GM12878 (cell line): ENCODE data around the gene KCNJ10. TPM values are rescaled to one million over a fixed set of nuclear protein-coding genes. Genes with fewer than 3 reads are reported as not detected.

Source experiments
- ATAC-seq: fragments of 200-7000 bp; cut with Tn5 transposase; 3 replicates; pipeline ENCODE4 v1.9.1; 2020; ENCODE audit warnings: mild to moderate bottlenecking, moderate library complexity
- Bru-seq: library from RNA; stranded (reverse); fragments of 400-500 nt; gene quantifications from one replicate; lab custom pipeline; 2021; lab: Mats Ljungman, UMichigan
- BruChase-seq, 2 experiments: library from RNA; stranded (reverse); fragments of 400-500 nt; gene quantifications; one replicate each; lab custom pipeline; 2021; lab: Mats Ljungman, UMichigan
- BruUV-seq: library from RNA; stranded (reverse); fragments of 400-500 nt; replicated peaks from 2 replicates; lab custom pipeline; 2021; lab: Mats Ljungman, UMichigan
- CTCF ChIA-PET: fragments of 300-600 bp; sonication (Branson Sonifier 250); formaldehyde crosslinking; extraction: SDS; loops from one replicate; lab custom pipeline; 2021; ENCODE audit warnings: inconsistent platforms; lab: Yijun Ruan, JAX
- POLR2A ChIA-PET: fragments of 350-600 bp; formaldehyde crosslinking; extraction: SDS; loops from one replicate; lab custom pipeline; 2021; ENCODE audit warnings: inconsistent platforms; lab: Charles Lee
- RAD21 ChIA-PET: fragments of 300-600 bp; sonication (Branson Sonifier 250); formaldehyde crosslinking; loops from one replicate; lab custom pipeline; 2023; ENCODE audit warnings: antibody characterized with exemption; ENCODE audit not compliant: unreplicated experiment; lab: Charles Lee
- SMC1A ChIA-PET: fragments of 300-600 bp; sonication (Branson Sonifier 250); formaldehyde crosslinking; loops from one replicate; lab custom pipeline; 2023; ENCODE audit not compliant: unreplicated experiment, uncharacterized antibody; lab: Charles Lee
- DNase-seq: peaks from one replicate; pipeline ENCODE4 v3.0.0-alpha.2; 2011; ENCODE audit warnings: low read depth, low spot score
- FAIRE-seq: peaks from 3 replicates; lab custom pipeline; 2011; peaks lifted over from hg19 to GRCh38; lab: Jason Lieb, UNC
- H2AFZ ChIP-seq: 2 replicates; pipeline ENCODE4 v1.6.0; 2011; ENCODE audit warnings: low read depth, low read length, control low read depth; ENCODE audit not compliant: control insufficient read depth
- H3K27ac ChIP-seq: 2 replicates; pipeline ENCODE4 v1.5.1; 2011; ENCODE audit warnings: control low read depth; ENCODE audit not compliant: control insufficient read depth, insufficient read depth
- H3K27me3 ChIP-seq, 2 experiments: replicated peaks in 1 of 2; 2 replicates each; pipeline versions ENCODE4 v1.6.0 to v1.6.1; 2011; ENCODE audit warnings: low read length in 1 of 2; ENCODE audit not compliant: control insufficient read depth in 2 of 2, insufficient read depth in 2 of 2
- H3K36me3 ChIP-seq, 2 experiments: 2 replicates each; pipeline ENCODE4 v1.5.1; 2011; ENCODE audit warnings: low read length in 1 of 2; ENCODE audit not compliant: control insufficient read depth in 2 of 2, insufficient read depth in 2 of 2
- H3K4me1 ChIP-seq: 2 replicates; pipeline ENCODE4 v1.6.1; 2011; ENCODE audit warnings: mild to moderate bottlenecking, low read length, moderate library complexity, mixed read lengths; ENCODE audit not compliant: control insufficient read depth, insufficient read depth
- H3K4me2 ChIP-seq: 2 replicates; pipeline ENCODE4 v1.6.0; 2011; ENCODE audit warnings: control low read depth; ENCODE audit not compliant: control insufficient read depth, insufficient read depth
- H3K4me3 ChIP-seq: fragments of 200-600 bp; sonication (generic); 2 replicates; pipeline ENCODE4 v1.5.1; 2016
- H3K79me2 ChIP-seq: 2 replicates; pipeline ENCODE4 v1.6.0; 2011; ENCODE audit warnings: low read length; ENCODE audit not compliant: control insufficient read depth, insufficient read depth
- H3K9ac ChIP-seq: 2 replicates; pipeline ENCODE4 v1.8.0; 2011; ENCODE audit warnings: low read length, control low read depth, mixed read lengths; ENCODE audit not compliant: control insufficient read depth, insufficient read depth
- H3K9me3 ChIP-seq: replicated peaks from 3 replicates; pipeline ENCODE4 v1.5.1; 2011; ENCODE audit warnings: mild to moderate bottlenecking, low read length; ENCODE audit not compliant: control insufficient read depth, insufficient read depth
- H4K20me1 ChIP-seq: 2 replicates; pipeline ENCODE4 v1.6.0; 2011; ENCODE audit not compliant: control insufficient read depth, insufficient read depth
- BHLHE40 ChIP-seq, 2 experiments: fragments of 450-650 bp in 1 of 2; IDR thresholded peaks; 2 replicates each; pipeline ENCODE4 v1.6.1; 2011 to 2017; ENCODE audit warnings: low read depth in 2 of 2, borderline replicate concordance in 1 of 2, improper control_type of control experiment in 1 of 2, low read length in 1 of 2, mild to moderate bottlenecking in 1 of 2
- E4F1 ChIP-seq: fragments of 450-650 bp; IDR thresholded peaks from 2 replicates; pipeline ENCODE4 v1.6.1; 2018; ENCODE audit warnings: borderline replicate concordance, mild to moderate bottlenecking; ENCODE audit not compliant: partially characterized antibody
- ETV6 ChIP-seq, 2 experiments: fragments of 450-650 bp in 1 of 2; IDR thresholded peaks in 1 of 2; conservative IDR thresholded peaks in 1 of 2; 2 replicates each; pipeline ENCODE4 v1.6.1; 2014; ENCODE audit warnings: antibody characterized with exemption in 1 of 2, borderline replicate concordance in 1 of 2, low read depth in 1 of 2, mild to moderate bottlenecking in 1 of 2, moderate library complexity in 1 of 2
- KLF5 ChIP-seq: fragments of 450-650 bp; IDR thresholded peaks from 2 replicates; pipeline ENCODE4 v1.6.1; 2014; ENCODE audit warnings: mild to moderate bottlenecking; ENCODE audit not compliant: partially characterized antibody
- MEF2B ChIP-seq: fragments of 450-650 bp; IDR thresholded peaks from 2 replicates; pipeline ENCODE4 v1.6.1; 2018; ENCODE audit warnings: mild to moderate bottlenecking, moderate library complexity; ENCODE audit not compliant: partially characterized antibody, poor library complexity, severe bottlenecking
- POLR2AphosphoS2 ChIP-seq: IDR thresholded peaks from 2 replicates; pipeline ENCODE4 v1.6.1; 2011; ENCODE audit warnings: low read depth, mild to moderate bottlenecking, low read length, improper control_type of control experiment, moderate library complexity
- SPI1 ChIP-seq: IDR thresholded peaks from 2 replicates; pipeline ENCODE4 v1.6.1; 2011; ENCODE audit warnings: low read depth, mild to moderate bottlenecking, low read length, moderate library complexity, borderline replicate concordance; ENCODE audit not compliant: insufficient read depth
- SRF ChIP-seq, 2 experiments: IDR thresholded peaks; 2 replicates each; pipeline ENCODE4 v1.6.1; 2011; ENCODE audit warnings: low read depth in 2 of 2, low read length in 2 of 2, mild to moderate bottlenecking in 1 of 2, moderate library complexity in 1 of 2
- ZNF207 ChIP-seq: fragments of 450-650 bp; IDR thresholded peaks from 2 replicates; pipeline ENCODE4 v1.6.1; 2014; ENCODE audit warnings: antibody characterized with exemption, mild to moderate bottlenecking, borderline replicate concordance
- ZNF24 ChIP-seq: fragments of 450-650 bp; IDR thresholded peaks from 2 replicates; pipeline ENCODE4 v1.6.1; 2017; ENCODE audit warnings: antibody characterized with exemption, mild to moderate bottlenecking
- WGBS: methylation state at CpG from one replicate; pipeline ENCODE4 v1.1.6; 2016; ENCODE audit warnings: low lambda C conversion rate; ENCODE audit not compliant: insufficient replicate concordance, insufficient coverage; ENCODE audit errors: missing lambda C conversion rate; 5-methylcytosine and 5-hydroxymethylcytosine counted together
- in situ Hi-C: fragments of 300-500 bp; cut with MboI; formaldehyde crosslinking; loops from 9 replicates; pipeline ENCODE4 v1.14.3; 2018; ENCODE audit warnings: mixed read lengths
- intact Hi-C: fragments of 100-400 bp; cut with micrococcal nuclease; formaldehyde crosslinking; loops from one replicate; pipeline ENCODE4 v1.14.2; 2022; ENCODE audit not compliant: unreplicated experiment
- long read RNA-seq, 2 experiments: library from polyadenylated mRNA; unstranded; transcript quantifications; one replicate each; pipeline ENCODE4 v2.0.0, GENCODE V29; 2019 to 2020
- polyA minus RNA-seq, 3 experiments: library from RNA; depleted of rRNA, polyadenylated mRNA; stranded (reverse); fragments of >200 nt; gene quantifications; 2 replicates each; pipeline ENCODE4 v1.2.3, GENCODE V29; 2011
- polyA plus RNA-seq, 11 experiments: library from polyadenylated mRNA; depleted of rRNA in 4 of 11; unstranded in 6 of 11; stranded (reverse) in 5 of 11; fragments of >200 nt; fragmentation: Nextera tagmentation in 4 of 11; fragmentation: Illumina TruSeq in 1 of 11; extraction: Ambion mirVana in 4 of 11; extraction: Trizol in 1 of 11; gene quantifications; 1 replicate in 1 of 11; 2 replicates in 10 of 11; pipeline versions ENCODE4 v1.2.1 to v1.2.3, GENCODE V29; 2011 to 2016; ENCODE audit warnings: inconsistent platforms in 2 of 11, missing spikeins in 2 of 11, low read depth in 1 of 11
- total RNA-seq, 4 experiments: library from RNA; depleted of rRNA in 3 of 4; stranded (reverse); fragments of >200 nt in 3 of 4; fragmentation: Illumina TruSeq in 1 of 4; extraction: Trizol in 1 of 4; gene quantifications; 2 replicates each; pipeline versions ENCODE4 v1.2.1 to v1.2.3, GENCODE V29; 2013 to 2021

The KCNJ10 gene
- not detected in 2 replicates for total RNA-seq (2013; cell fraction: nucleolus; rRNA removed)
- total RNA-seq (2014; rRNA removed): 0.06 and 0.22 TPM in 2 replicates
- not detected in 2 replicates for total RNA-seq (2014; rRNA removed; fragmentation: Illumina TruSeq; extraction: Trizol)
- not detected in 2 replicates for total RNA-seq (2021)
- 0.10 TPM for polyA plus RNA-seq (2011; ENCODE audit: low read depth)
- polyA plus RNA-seq (2011; rRNA removed): 0.09 and 0.11 TPM in 2 replicates
- 0.06 and 0.08 TPM in 2 replicates for polyA plus RNA-seq (2011; cell fraction: cytosol; rRNA removed)
- polyA plus RNA-seq (2011; cell fraction: nucleus; rRNA removed): 0.09 and 0.28 TPM in 2 replicates
- 0.17 and 0.30 TPM in 2 replicates for polyA plus RNA-seq (2012)
- polyA plus RNA-seq (2014; fragmentation: Illumina TruSeq; extraction: Trizol): 0.04 and 0.27 TPM in 2 replicates
- polyA plus RNA-seq (2014; fragmentation: Nextera tagmentation; extraction: Ambion mirVana): under 1 TPM; 0.07 to 0.29 TPM
- 0.01 TPM in 1 of 2 replicates, not detected in the other for polyA plus RNA-seq (2014; rRNA removed)
- polyA plus RNA-seq (2016; fragmentation: Nextera tagmentation; extraction: Ambion mirVana): under 1 TPM; 0.12 to 0.20 TPM
- polyA minus RNA-seq (2011; rRNA and poly(A)+ RNA removed): 0.10 TPM in 1 of 2 replicates, not detected in the other
- not detected in 2 replicates for polyA minus RNA-seq (2011; cell fraction: cytosol; rRNA and poly(A)+ RNA removed)
- polyA minus RNA-seq (2011; cell fraction: nucleus; rRNA and poly(A)+ RNA removed): 0.12 TPM in 1 of 2 replicates, not detected in the other
- Bru-seq, nascent RNA: percentile 26 among the genes with signal in this experiment
- BruChase-seq, experiment 1, labeled RNA remaining after a 6-hour chase: percentile 27 among the genes with signal in this experiment
- BruChase-seq, experiment 2, labeled RNA remaining after a 2-hour chase: percentile 29 among the genes with signal in this experiment
- long read RNA-seq, experiment 1, partial matches to known transcripts: 0 of 1 reads
- long read RNA-seq, experiment 1, other reads (novel, unspliced or antisense): 1 of 1 reads
- long read RNA-seq, experiment 2: 0 reads

GRCh38 chr1:160069460-160070231 is at the start of gene KCNJ10:
Gene KCNJ10 (minus strand): TSS chr1:160070160. CDS start chr1:160042532, 27,628 bp downstream.
- Histone ChIP-seq H3K4me1 (peaks cover 18% of the 10 kb centered on the region), H3K27me3 (peaks cover 2 to 6% of the 10 kb centered on the region in 2 experiments), H3K4me3 (peak within 1 kb of the TSS; percentile 59), H3K36me3 (no peaks in the 10 kb centered on the region), H3K9ac (no peak within 1 kb of the TSS; the same call in 1 of the 2 replicates), H3K27ac (no peak within 1 kb of the TSS), H4K20me1 (no peaks in the 10 kb centered on the region), H3K4me2 (peak within 1 kb of the TSS; percentile 88), H2AFZ (peak within 1 kb of the TSS; percentile 70), H3K79me2 (no peaks in the 10 kb centered on the region), H3K9me3 (no peaks in the 10 kb centered on the region)
- FAIRE-seq (no peak), DNase-seq (no peak), ATAC-seq (no peak; the same call in 2 of the 3 replicates)
- ChIA-PET RAD21 (interaction anchor here (1.0 kb wide), 1 partner anchor 9 kb away, joined by 3 read pairs; no protein-coding TSS in a partner anchor), CTCF (interaction anchor here (30.2 to 49.8 kb wide), 2 partner anchors 11 to 15 kb away, joined by 1035 read pairs; partner anchors contain the start of genes IGSF8, KCNJ10 and KCNJ9), SMC1A (interaction anchor here (1.2 to 1.3 kb wide), 2 partner anchors 8 to 23 kb away, joined by 3 read pairs; no protein-coding TSS in a partner anchor), POLR2A (interaction anchor here (1.4 kb wide), 1 partner anchor 17 kb away, joined by 3 read pairs; no protein-coding TSS in a partner anchor)
- TF ChIP-seq MEF2B (no peak), KLF5 (no peak), ZNF24 (no peak), ETV6 (conservative IDR thresholded peaks at IDR 0.05 in 1 of 2, IDR thresholded peaks at IDR 0.05 in 1 of 2; ENCODE audit: borderline replicate concordance in 1 of 2, low read depth in 1 of 2) (no peak), SPI1 (no peak), ZNF207 (no peak), SRF (IDR thresholded peaks at IDR 0.05; ENCODE audit: low read depth in 2 of 2, low read length in 2 of 2) (no peak), POLR2AphosphoS2 (no peak), E4F1 (no peak), BHLHE40 (IDR thresholded peaks at IDR 0.05; ENCODE audit: borderline replicate concordance in 1 of 2, low read depth in 2 of 2, low read length in 1 of 2) (no peak)
- no TSS peak for BruUV-seq
- 20% methylated on average over 22 of the region's 32 CpGs for WGBS
- in situ Hi-C loops (no loop called here), intact Hi-C loops (no loop called here)
